K562 (cell line): Measurements from ENCODE around the gene RUNDC1. TPM values are rescaled to one million over a fixed set of nuclear protein-coding genes. Genes with fewer than 3 reads are reported as not detected.

Source experiments
- BRF2 ChIP-seq: IDR thresholded peaks from 3 replicates; pipeline ENCODE4 v1.6.1; 2011; ENCODE audit warnings: borderline replicate concordance, mild to moderate bottlenecking; ENCODE audit not compliant: insufficient read length, insufficient read depth
- CHCHD3 ChIP-seq: fragments of 250-450 bp; sonication (Bioruptor Pico); IDR thresholded peaks from 2 replicates; pipeline ENCODE4 v2.1.2; 2022; ENCODE audit warnings: mild to moderate bottlenecking
- CREB1 ChIP-seq, 2 experiments: sonication (generic) in 1 of 2; formaldehyde crosslinking in 1 of 2; IDR thresholded peaks; 2 replicates each; pipeline versions ENCODE4 v1.6.1 to v1.8.0; 2012 to 2022; ENCODE audit warnings: inconsistent platforms in 1 of 2, mild to moderate bottlenecking in 1 of 2, missing genetic modification reagents in 1 of 2, moderate library complexity in 1 of 2
- CSDE1 ChIP-seq, 2 experiments: fragments of 450-650 bp; IDR thresholded peaks; 2 replicates each; pipeline ENCODE4 v1.6.1; 2016; ENCODE audit warnings: mild to moderate bottlenecking in 1 of 2
- FOXP1 ChIP-seq: sonication (generic); formaldehyde crosslinking; IDR thresholded peaks from 2 replicates; pipeline ENCODE4 v1.8.0; 2022; ENCODE audit warnings: mild to moderate bottlenecking, missing genetic modification reagents
- HDAC3 ChIP-seq: fragments of 450-650 bp; IDR thresholded peaks from 2 replicates; pipeline ENCODE4 v1.6.1; 2018; ENCODE audit warnings: borderline replicate concordance, mild to moderate bottlenecking, moderate library complexity; ENCODE audit not compliant: partially characterized antibody
- HNRNPL ChIP-seq: fragments of 200-400 bp; formaldehyde crosslinking; IDR thresholded peaks from 2 replicates; pipeline ENCODE4 v1.6.1; 2017; ENCODE audit warnings: low read depth, mild to moderate bottlenecking, low read length
- IFI16 ChIP-seq: fragments of 250-450 bp; sonication (Bioruptor Pico); IDR thresholded peaks from 2 replicates; pipeline ENCODE4 v2.1.2; 2022; ENCODE audit warnings: mild to moderate bottlenecking, inconsistent platforms
- KLF10 ChIP-seq: fragments of 250-450 bp; sonication (Bioruptor Pico); IDR thresholded peaks from 2 replicates; pipeline ENCODE4 v1.6.1; 2021; ENCODE audit warnings: matching md5 sums
- MAZ ChIP-seq, 2 experiments: fragments of 450-650 bp in 1 of 2; sonication (generic) in 1 of 2; formaldehyde crosslinking; IDR thresholded peaks in 1 of 2; conservative IDR thresholded peaks in 1 of 2; 2 replicates each; pipeline versions ENCODE4 v1.4.0 to v1.5.0; 2020; ENCODE audit warnings: mild to moderate bottlenecking in 1 of 2, missing genetic modification reagents in 1 of 2
- MBD2 ChIP-seq: sonication (generic); IDR thresholded peaks from 2 replicates; pipeline ENCODE4 v1.6.1; 2016; ENCODE audit warnings: low read depth, borderline replicate concordance
- MED1 ChIP-seq: sonication (generic); formaldehyde crosslinking; IDR thresholded peaks from 2 replicates; pipeline ENCODE4 v1.8.1; 2023; ENCODE audit warnings: missing genetic modification reagents, borderline replicate concordance
- NBN ChIP-seq: fragments of 450-650 bp; IDR thresholded peaks from 2 replicates; pipeline ENCODE4 v1.6.1; 2016; ENCODE audit warnings: low read depth, mild to moderate bottlenecking
- NFE2 ChIP-seq: IDR thresholded peaks from 2 replicates; pipeline ENCODE4 v1.6.1; 2014; ENCODE audit warnings: antibody characterized with exemption, low read depth
- NONO ChIP-seq, 2 experiments: fragments of 200-400 bp in 1 of 2; fragments of 450-650 bp in 1 of 2; formaldehyde crosslinking in 1 of 2; IDR thresholded peaks; 2 replicates each; pipeline ENCODE4 v1.6.1; 2017; ENCODE audit warnings: low read depth in 2 of 2, mild to moderate bottlenecking in 2 of 2, moderate library complexity in 2 of 2, low read length in 1 of 2
- NR2F6 ChIP-seq: fragments of 450-650 bp; formaldehyde crosslinking; IDR thresholded peaks from 2 replicates; pipeline ENCODE4 v1.4.0; 2020; ENCODE audit warnings: mild to moderate bottlenecking
- NR4A1 ChIP-seq, 2 experiments: fragments of 250-450 bp in 1 of 2; fragments of 450-650 bp in 1 of 2; sonication (Bioruptor Pico) in 1 of 2; IDR thresholded peaks; 2 replicates each; pipeline versions ENCODE4 v1.4.0 to v1.6.1; 2016 to 2020; ENCODE audit warnings: mild to moderate bottlenecking in 2 of 2, missing compliant biosample characterization in 1 of 2, missing genetic modification characterization in 1 of 2, moderate library complexity in 1 of 2
- PCBP1 ChIP-seq: fragments of 200-400 bp; formaldehyde crosslinking; IDR thresholded peaks from 2 replicates; pipeline ENCODE4 v1.6.1; 2018; ENCODE audit warnings: mild to moderate bottlenecking, low read depth, low read length; ENCODE audit not compliant: poor library complexity, severe bottlenecking
- RBM25 ChIP-seq: fragments of 200-400 bp; formaldehyde crosslinking; IDR thresholded peaks from 2 replicates; pipeline ENCODE4 v1.6.1; 2018; ENCODE audit warnings: low read length, low read depth, moderate library complexity; ENCODE audit not compliant: severe bottlenecking
- SIN3A ChIP-seq, 2 experiments: fragments of 150-350 bp in 1 of 2; IDR thresholded peaks; 2 replicates each; pipeline ENCODE4 v1.6.1; 2011 to 2016; ENCODE audit warnings: borderline replicate concordance in 2 of 2, low read depth in 2 of 2, low read length in 2 of 2, mild to moderate bottlenecking in 2 of 2, moderate library complexity in 2 of 2; ENCODE audit not compliant: control insufficient read depth in 1 of 2
- TAF1 ChIP-seq: IDR thresholded peaks from 2 replicates; pipeline ENCODE4 v1.6.1; 2011; ENCODE audit warnings: mild to moderate bottlenecking, low read length, moderate library complexity; ENCODE audit not compliant: insufficient read depth, control insufficient read depth, severe bottlenecking; ENCODE audit errors: extremely low read depth
- ZNF280B ChIP-seq: fragments of 250-450 bp; sonication (Bioruptor Pico); IDR thresholded peaks from 2 replicates; pipeline ENCODE4 v1.5.1; 2021; ENCODE audit warnings: mild to moderate bottlenecking
- polyA plus RNA-seq, 8 experiments: library from polyadenylated mRNA; depleted of rRNA in 4 of 8; stranded (reverse) in 5 of 8; unstranded in 3 of 8; fragments of >200 nt; fragmentation: Nextera tagmentation in 2 of 8; fragmentation: Illumina TruSeq in 1 of 8; extraction: Ambion mirVana in 2 of 8; extraction: Trizol in 1 of 8; gene quantifications; 2 replicates each; pipeline versions ENCODE4 v1.2.1 to v1.2.3, GENCODE V29; 2011 to 2014; ENCODE audit warnings: inconsistent platforms in 1 of 8, missing spikeins in 1 of 8
- total RNA-seq, 7 experiments: library from RNA; depleted of rRNA in 6 of 7; stranded (reverse); fragments of >200 nt in 6 of 7; fragmentation: Illumina TruSeq in 2 of 7; extraction: Trizol in 2 of 7; gene quantifications; 2 replicates each; pipeline versions ENCODE4 v1.2.1 to v1.2.3, GENCODE V29; 2011 to 2021; ENCODE audit warnings: low replicate concordance in 1 of 7

The RUNDC1 gene
- total and polyA plus RNA-seq, 9 of the 15 experiments (the other 6 are each of a cell fraction or from before 2014, with no cell fraction given), result 3.4 to 12.6 (median 9.4) TPM

GRCh38 chr17:42969001-42969581, 11.3 kb upstream of the RUNDC1 start (continued):
- TF ChIP-seq NBN (no peak), CHCHD3 (CRISPR knock-in tag) (no peak), NR4A1 (CRISPR knock-in tag; IDR thresholded peaks at IDR 0.05) (no peak), NR4A1 (tag; IDR thresholded peaks at IDR 0.05) (no peak), MAZ (CRISPR knock-in tag; conservative IDR thresholded peaks at IDR 0.05 in 1 of 2, IDR thresholded peaks at IDR 0.05 in 1 of 2) (no peak), ZNF280B (CRISPR knock-in tag) (no peak), MBD2 (no peak), RBM25 (no peak), MED1 (no peak), NR2F6 (CRISPR knock-in tag) (no peak), CSDE1 (IDR thresholded peaks at IDR 0.05) (no peak), HDAC3 (no peak), HNRNPL (no peak), CREB1 (IDR thresholded peaks at IDR 0.05) (peak; percentile 51; the same call in 1 of the 2 replicates), CREB1 (CRISPR knock-in tag; IDR thresholded peaks at IDR 0.05) (peak; percentile 53; the same call in 1 of the 2 replicates), NFE2 (no peak), KLF10 (CRISPR knock-in tag) (no peak), FOXP1 (CRISPR knock-in tag) (no peak), SIN3A (IDR thresholded peaks at IDR 0.05; ENCODE audit: borderline replicate concordance in 2 of 2, control insufficient read depth in 1 of 2, low read depth in 2 of 2, low read length in 2 of 2) (no peak), PCBP1 (no peak), NONO (IDR thresholded peaks at IDR 0.05; ENCODE audit: low read depth in 2 of 2, low read length in 1 of 2) (no peak), BRF2 (no peak), TAF1 (no peak), IFI16 (no peak)
